Transverse colon (tissue), 3 donors: Measurements from ENCODE around the gene OLFM1.

ENCODE experiments used
- POLR2A ChIP-seq: fragments of 450-650 bp; IDR thresholded peaks from one replicate; pipeline ENCODE4 v1.6.1; 2016; ENCODE audit warnings: antibody characterized with exemption, mild to moderate bottlenecking, moderate library complexity
- POLR2AphosphoS5 ChIP-seq, 3 donors: sonication (generic); formaldehyde crosslinking; IDR thresholded peaks; one replicate each; pipeline ENCODE4 v1.6.1; 2016; ENCODE audit warnings: antibody characterized with exemption in 3 of 3

GRCh38 chr9:135106551-135107270 lies 19.2 kb downstream of the OLFM1 start:
- TF ChIP-seq POLR2AphosphoS5 (IDR thresholded peaks at IDR 0.05) (no peak), POLR2A (no peak)
